SH-SY5Y (cell line): ENCODE data around the gene ADM2.

Source experiments
- GATA2 ChIP-seq: IDR thresholded peaks from 2 replicates; pipeline ENCODE4 v1.6.1; 2011; ENCODE audit warnings: mild to moderate bottlenecking, low read depth, low read length
- GATA3 ChIP-seq: IDR thresholded peaks from 2 replicates; pipeline ENCODE4 v1.6.1; 2011; ENCODE audit warnings: low read depth, mild to moderate bottlenecking, low read length, moderate library complexity

DNA sequence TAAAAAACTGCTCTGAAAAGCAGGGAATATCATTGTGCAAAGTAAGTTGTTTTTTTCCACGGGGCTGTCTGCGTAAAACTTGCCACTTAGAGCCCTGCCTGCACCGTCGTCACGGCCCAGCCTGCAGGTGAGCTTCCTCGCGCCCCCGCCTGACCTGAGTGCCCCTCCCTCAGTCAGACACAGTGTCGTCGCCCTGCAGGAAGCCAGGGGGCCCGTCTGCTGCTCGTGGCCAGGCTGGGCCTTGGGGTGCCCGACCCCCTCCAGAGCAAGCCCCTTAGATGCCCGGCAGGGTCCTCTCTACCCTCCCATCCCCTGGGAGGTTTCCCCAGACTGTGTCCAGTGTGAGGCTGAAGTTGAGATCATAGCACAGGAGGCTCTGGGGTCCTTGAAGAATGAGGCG lies 38.1 kb upstream of the ADM2 start:
- TF ChIP-seq GATA2: no peak
- TF ChIP-seq GATA3: no peak
